Muscle of arm (tissue), 12 donors: ENCODE measurements around the gene ATXN2. TPM values are rescaled to one million over a fixed set of nuclear protein-coding genes. Genes with fewer than 3 reads are reported as not detected.
"Not testable (repeated sequence)": the region's sequence is repeated elsewhere in the genome, so short reads cannot be mapped to it uniquely, and the experiment has no call there.

Experiments used
- DNase-seq: peaks from one replicate; pipeline ENCODE4 v3.0.0-alpha.2; 2013
- polyA plus RNA-seq, 12 donors: library from polyadenylated mRNA; unstranded; fragments of 120-200 nt; gene quantifications; one replicate each; pipeline ENCODE4 v1.2.1, GENCODE V29; 2013; ENCODE audit not compliant: insufficient read length in 12 of 12

Gene ATXN2
- polyA plus RNA-seq, 12 donors: 38.6 to 93.3 (median 53.1) TPM; not detected in 1

GRCh38 chr12:111405149-111405858 is 193.8 kb downstream of the ATXN2 start:
- DNase-seq: peak; percentile 81

DNA sequence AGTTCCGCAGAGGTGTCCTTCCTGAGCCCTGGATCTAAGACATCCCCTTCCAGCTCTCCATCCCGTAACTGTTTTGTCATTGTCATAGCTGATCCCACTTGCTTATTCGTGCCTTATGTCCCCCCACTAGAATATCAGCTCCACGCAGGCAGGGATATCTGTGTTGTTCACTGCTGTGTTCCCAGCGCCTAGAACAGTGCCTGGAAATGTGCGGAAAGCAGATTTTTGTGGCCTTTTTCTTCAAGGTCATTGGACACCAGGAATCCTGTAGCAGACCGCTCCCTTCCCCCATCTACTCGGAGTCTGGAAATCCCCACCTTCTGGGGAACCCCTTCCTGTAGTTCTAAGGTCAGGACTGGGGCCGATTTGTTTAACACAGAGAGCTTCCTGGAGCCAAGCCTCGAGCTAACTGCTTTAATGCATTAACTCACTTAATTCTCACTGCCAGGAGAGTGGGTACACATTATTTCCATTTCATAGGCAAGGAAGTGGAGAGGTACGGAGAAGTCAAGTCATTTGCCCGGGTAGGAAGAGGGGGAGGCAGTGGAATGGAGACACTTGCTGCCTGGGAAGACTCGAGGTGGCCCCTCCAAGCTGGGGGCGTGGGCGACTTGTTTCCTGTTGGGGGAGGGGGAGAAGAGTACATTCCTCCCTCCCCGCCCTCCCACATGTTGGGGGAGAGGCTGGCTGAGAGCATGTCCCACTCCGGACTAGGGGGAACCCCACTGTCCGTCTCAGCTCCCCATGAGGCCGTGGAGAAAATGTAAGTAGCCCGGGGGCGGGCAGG is 194.6 kb downstream of the ATXN2 start:
- DNase-seq: no peak

DNA sequence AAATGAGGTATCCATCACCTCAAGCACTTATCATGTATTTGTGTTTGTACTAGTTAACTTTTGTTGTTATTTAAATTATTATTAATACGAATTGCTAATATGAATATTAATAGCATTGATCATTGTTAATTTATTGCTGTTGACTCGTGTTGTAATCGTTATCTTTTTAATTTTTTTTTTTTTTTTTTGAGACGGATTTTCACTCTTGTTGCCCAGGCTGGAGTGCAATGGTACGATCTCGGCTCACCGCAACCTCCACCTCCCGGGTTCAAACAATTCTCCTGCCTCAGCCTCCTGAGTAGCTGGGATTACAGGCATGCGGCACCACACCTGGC is 196.7 kb downstream of the ATXN2 start:
- DNase-seq: not testable (repeated sequence)

Other genes with a start within 250 kb of the ATXN2 start
- 10 to 100 TPM in 2 of 12 donors, 1 to 10 TPM in 9, not detected in 1; 5.6 to 21.1 (median 6.6) TPM for gene PHETA1, start 230.2 kb downstream of the ATXN2 start, polyA plus RNA-seq
- gene SH2B3, start 193.4 kb downstream of the ATXN2 start, polyA plus RNA-seq: 10 to 100 TPM in 11 of 12 donors, not detected in 1; 13.5 to 20.7 (median 15.7) TPM
- gene BRAP, start 86.6 kb upstream of the ATXN2 start, polyA plus RNA-seq: 10 to 100 TPM in 11 of 12 donors, not detected in 1; 12.8 to 21.0 (median 14.0) TPM
- 10 to 100 TPM in 11 of 12 donors, not detected in 1; 12.7 to 37.3 (median 18.7) TPM for gene ACAD10, start 86.7 kb upstream of the ATXN2 start, polyA plus RNA-seq
- 10 to 100 TPM in 11 of 12 donors, not detected in 1; 23.1 to 53.9 (median 34.5) TPM for gene ALDH2, start 167.6 kb upstream of the ATXN2 start, polyA plus RNA-seq
- 10 to 100 TPM; 30.2 to 39.3 (median 32.7) TPM for gene MAPKAPK5, start 242.9 kb upstream of the ATXN2 start, polyA plus RNA-seq